Liver (tissue), 2 donors: Measurements from ENCODE around the gene SC5D.

Experiments
- YY1 ChIP-seq: IDR thresholded peaks from 2 replicates; pipeline ENCODE4 v1.6.1; 2016; ENCODE audit warnings: antibody characterized with exemption, mild to moderate bottlenecking
- TF ChIP-seq, protein P1 (sequence below): fragments of 150-350 bp; IDR thresholded peaks from 2 replicates; pipeline ENCODE4 v1.5.1; 2017; ENCODE audit warnings: improper control_type of control experiment, low read depth, low read length; ENCODE audit not compliant: missing input control
- donor health status: healthy.

DNA sequence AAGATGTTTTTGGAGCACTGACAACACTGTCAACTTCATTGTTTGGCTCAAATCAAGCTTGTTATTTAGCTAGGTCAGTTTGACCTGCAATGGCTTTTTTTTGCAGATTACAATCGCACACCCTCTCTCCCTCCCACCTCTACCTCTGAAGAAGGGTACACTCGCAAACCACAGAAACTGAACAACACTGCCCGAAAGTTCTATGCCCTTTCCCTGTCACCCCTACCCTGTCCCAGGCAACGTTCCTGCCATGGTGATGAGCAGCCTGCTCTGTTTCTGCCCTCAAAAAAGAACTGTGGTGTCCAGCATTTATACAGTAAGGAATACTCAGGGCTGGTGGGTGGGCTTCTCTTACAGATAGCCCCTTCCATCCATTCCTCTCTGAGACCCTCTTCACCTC, 33.7 kb downstream of the SC5D start:
- TF ChIP-seq, protein P1, sequence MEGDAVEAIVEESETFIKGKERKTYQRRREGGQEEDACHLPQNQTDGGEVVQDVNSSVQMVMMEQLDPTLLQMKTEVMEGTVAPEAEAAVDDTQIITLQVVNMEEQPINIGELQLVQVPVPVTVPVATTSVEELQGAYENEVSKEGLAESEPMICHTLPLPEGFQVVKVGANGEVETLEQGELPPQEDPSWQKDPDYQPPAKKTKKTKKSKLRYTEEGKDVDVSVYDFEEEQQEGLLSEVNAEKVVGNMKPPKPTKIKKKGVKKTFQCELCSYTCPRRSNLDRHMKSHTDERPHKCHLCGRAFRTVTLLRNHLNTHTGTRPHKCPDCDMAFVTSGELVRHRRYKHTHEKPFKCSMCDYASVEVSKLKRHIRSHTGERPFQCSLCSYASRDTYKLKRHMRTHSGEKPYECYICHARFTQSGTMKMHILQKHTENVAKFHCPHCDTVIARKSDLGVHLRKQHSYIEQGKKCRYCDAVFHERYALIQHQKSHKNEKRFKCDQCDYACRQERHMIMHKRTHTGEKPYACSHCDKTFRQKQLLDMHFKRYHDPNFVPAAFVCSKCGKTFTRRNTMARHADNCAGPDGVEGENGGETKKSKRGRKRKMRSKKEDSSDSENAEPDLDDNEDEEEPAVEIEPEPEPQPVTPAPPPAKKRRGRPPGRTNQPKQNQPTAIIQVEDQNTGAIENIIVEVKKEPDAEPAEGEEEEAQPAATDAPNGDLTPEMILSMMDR = no peak
- no peak for TF ChIP-seq YY1
